ENCODE data around the gene SCGB1D1.

- TF ChIP-seq CTCF (IDR thresholded peaks at IDR 0.05; ENCODE audit: low read length) = no peak
- TF ChIP-seq EZH2 (IDR thresholded peaks at IDR 0.05; ENCODE audit: borderline replicate concordance, low read length) = no peak
Observed at GRCh38 chr11:62223095-62223494, 33.1 kb downstream of the SCGB1D1 start.

Data from OCI-LY1 (cell line).